Measurements from ENCODE around the gene PLB1. TPM values are rescaled to one million over a fixed set of nuclear protein-coding genes. Genes with fewer than 3 reads are reported as not detected.

Gene PLB1
- polyA plus RNA-seq, 1 experiment = 1.4 TPM

- POLR2A ChIA-PET = no interaction called here
- CTCF ChIA-PET = interaction anchor here (0.6 kb wide), 1 partner anchor 129 kb away, joined by 4 read pairs; no protein-coding TSS in a partner anchor
- H3K27me3 ChIP-seq (ENCODE audit: control insufficient read depth, insufficient read depth, low read length) = no peaks in the 10 kb centered on the region
- DNase-seq (ENCODE audit: low read depth, low spot score) = no peak
- no peaks in the 10 kb centered on the region for H3K9me3 ChIP-seq (ENCODE audit: control insufficient read depth, insufficient read depth, low read length)
- H3K4me3 ChIP-seq (ENCODE audit: low read depth, low read length) = no peak overlapping the region
- peak overlapping the region; percentile 13 for H3K27ac ChIP-seq (ENCODE audit: low read depth, low read length)
- TF ChIP-seq CTCF (IDR thresholded peaks at IDR 0.05; ENCODE audit: low read depth, low read length) = no peak
Measured at GRCh38 chr2:28658369-28658768, 162.5 kb downstream of the PLB1 start.

GRCh38 chr2:28659127-28659526, 163.3 kb downstream of the PLB1 start:
- no peak for TF ChIP-seq CTCF (IDR thresholded peaks at IDR 0.05; ENCODE audit: low read depth, low read length)
- ChIA-PET POLR2A (no interaction called here), CTCF (no interaction called here)
- no peak overlapping the region for H3K27ac ChIP-seq (ENCODE audit: low read depth, low read length)
- no peaks in the 10 kb centered on the region for H3K27me3 ChIP-seq (ENCODE audit: control insufficient read depth, insufficient read depth, low read length)
- no peak for DNase-seq (ENCODE audit: low read depth, low spot score)
- no peak overlapping the region for H3K4me3 ChIP-seq (ENCODE audit: low read depth, low read length)
- no peaks in the 10 kb centered on the region for H3K9me3 ChIP-seq (ENCODE audit: control insufficient read depth, insufficient read depth, low read length)

- ChIA-PET CTCF (no interaction called here), POLR2A (no interaction called here)
- Histone ChIP-seq H3K27ac (ENCODE audit: low read depth, low read length) (peak overlapping the region; percentile 53), H3K4me3 (ENCODE audit: low read depth, low read length) (no peak overlapping the region), H3K9me3 (ENCODE audit: control insufficient read depth, insufficient read depth, low read length) (no peaks in the 10 kb centered on the region), H3K27me3 (ENCODE audit: control insufficient read depth, insufficient read depth, low read length) (no peaks in the 10 kb centered on the region)
- DNase-seq (ENCODE audit: low read depth, low spot score) = no peak
- 0 out of 2 replicates have a peak, but pooled peaks have one; percentile 0 for TF ChIP-seq CTCF (IDR thresholded peaks at IDR 0.05; ENCODE audit: low read depth, low read length)
Measured at GRCh38 chr2:28661589-28662001, 165.7 kb downstream of the PLB1 start.

- Histone ChIP-seq H3K27me3 (ENCODE audit: control insufficient read depth, insufficient read depth, low read length) (no peaks in the 10 kb centered on the region), H3K27ac (ENCODE audit: low read depth, low read length) (peak overlapping the region; percentile 53), H3K4me3 (ENCODE audit: low read depth, low read length) (no peak overlapping the region), H3K9me3 (ENCODE audit: control insufficient read depth, insufficient read depth, low read length) (no peaks in the 10 kb centered on the region)
- POLR2A ChIA-PET = no interaction called here
- TF ChIP-seq CTCF (IDR thresholded peaks at IDR 0.05; ENCODE audit: low read depth, low read length) = no peak
- no peak for DNase-seq (ENCODE audit: low read depth, low spot score)
- CTCF ChIA-PET = no interaction called here
Measured at GRCh38 chr2:28662044-28662443, 166.2 kb downstream of the PLB1 start.

GRCh38 chr2:28662468-28663181, 166.8 kb downstream of the PLB1 start:
- DNase-seq (ENCODE audit: low read depth, low spot score) = no peak
- CTCF ChIA-PET = interaction anchor here (0.6 to 2.5 kb wide), 4 partner anchors 40 to 95 kb away, joined by 3 to 17 read pairs (median 5); no protein-coding TSS in a partner anchor
- no peaks in the 10 kb centered on the region for H3K27me3 ChIP-seq (ENCODE audit: control insufficient read depth, insufficient read depth, low read length)
- no peaks in the 10 kb centered on the region for H3K9me3 ChIP-seq (ENCODE audit: control insufficient read depth, insufficient read depth, low read length)
- H3K27ac ChIP-seq (ENCODE audit: low read depth, low read length) = peak overlapping the region; percentile 63
- POLR2A ChIA-PET = interaction anchor here (0.6 to 1.0 kb wide), 2 partner anchors 37 to 53 kb away, joined by 3 to 8 read pairs; no protein-coding TSS in a partner anchor
- no peak overlapping the region for H3K4me3 ChIP-seq (ENCODE audit: low read depth, low read length)
- TF ChIP-seq CTCF (IDR thresholded peaks at IDR 0.05; ENCODE audit: low read depth, low read length) = no peak
